HL-60 (cell line): ENCODE results near the gene MED29.

Experiments
- GABPA ChIP-seq: IDR thresholded peaks from 2 replicates; pipeline ENCODE4 v1.6.1; 2012; ENCODE audit warnings: low read depth
- POLR2AphosphoS5 ChIP-seq: IDR thresholded peaks from 2 replicates; pipeline ENCODE4 v1.6.1; 2012; ENCODE audit warnings: low read depth
- SPI1 ChIP-seq: IDR thresholded peaks from 2 replicates; pipeline ENCODE4 v1.6.1; 2012; ENCODE audit warnings: low read depth, mild to moderate bottlenecking, borderline replicate concordance
- TF ChIP-seq, protein P1 (sequence below): IDR thresholded peaks from 2 replicates; pipeline ENCODE4 v1.6.1; 2012; ENCODE audit warnings: low read depth; ENCODE audit not compliant: insufficient replicate concordance
- TF ChIP-seq, protein P2 (sequence below): IDR thresholded peaks from one replicate; pipeline ENCODE4 v1.5.1; 2011; ENCODE audit warnings: low read length, control low read depth, inconsistent platforms; ENCODE audit not compliant: insufficient read depth

DNA sequence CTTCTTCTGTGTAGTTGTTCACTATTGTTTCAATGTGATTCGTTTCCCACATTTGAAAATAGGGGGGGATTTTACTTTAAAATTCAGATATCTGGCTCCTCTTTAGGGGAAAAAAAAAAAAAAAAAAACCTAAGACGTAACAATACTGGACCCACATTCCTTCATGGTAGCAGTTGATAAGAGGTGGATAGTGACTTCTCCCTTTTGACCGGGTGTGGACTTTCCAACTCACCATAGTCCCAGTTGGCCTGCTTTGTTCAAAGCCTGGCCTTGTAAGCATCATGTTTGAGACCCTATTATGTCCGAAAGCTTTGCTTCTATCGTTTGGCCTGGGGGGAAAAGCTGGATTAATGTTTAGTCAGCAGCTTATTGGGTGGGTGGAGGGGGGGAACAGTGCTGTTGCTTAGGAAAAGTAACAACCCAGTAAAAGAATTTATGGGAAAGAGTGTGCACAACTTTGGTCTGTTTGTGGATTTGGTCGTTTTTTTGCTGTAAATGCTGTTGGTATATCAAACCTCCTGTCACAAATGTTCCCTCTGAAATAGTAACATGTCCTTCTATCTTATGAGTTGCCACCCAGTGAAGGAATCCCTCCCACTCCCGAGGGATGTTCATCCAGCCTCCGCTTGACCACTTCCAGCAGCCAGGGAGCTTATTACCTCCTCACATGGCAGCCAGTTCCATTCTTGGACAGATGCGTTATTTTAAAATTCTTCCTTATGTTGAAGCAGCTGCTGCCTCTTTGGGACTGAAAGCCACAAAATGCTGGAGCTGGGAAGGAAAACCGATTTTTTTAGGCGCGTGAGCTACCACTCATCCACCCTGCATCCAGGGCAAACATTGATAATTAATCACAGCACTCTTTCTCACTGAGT, 38.6 kb upstream of the MED29 start:
- no peak for TF ChIP-seq POLR2AphosphoS5
- TF ChIP-seq, protein P1, sequence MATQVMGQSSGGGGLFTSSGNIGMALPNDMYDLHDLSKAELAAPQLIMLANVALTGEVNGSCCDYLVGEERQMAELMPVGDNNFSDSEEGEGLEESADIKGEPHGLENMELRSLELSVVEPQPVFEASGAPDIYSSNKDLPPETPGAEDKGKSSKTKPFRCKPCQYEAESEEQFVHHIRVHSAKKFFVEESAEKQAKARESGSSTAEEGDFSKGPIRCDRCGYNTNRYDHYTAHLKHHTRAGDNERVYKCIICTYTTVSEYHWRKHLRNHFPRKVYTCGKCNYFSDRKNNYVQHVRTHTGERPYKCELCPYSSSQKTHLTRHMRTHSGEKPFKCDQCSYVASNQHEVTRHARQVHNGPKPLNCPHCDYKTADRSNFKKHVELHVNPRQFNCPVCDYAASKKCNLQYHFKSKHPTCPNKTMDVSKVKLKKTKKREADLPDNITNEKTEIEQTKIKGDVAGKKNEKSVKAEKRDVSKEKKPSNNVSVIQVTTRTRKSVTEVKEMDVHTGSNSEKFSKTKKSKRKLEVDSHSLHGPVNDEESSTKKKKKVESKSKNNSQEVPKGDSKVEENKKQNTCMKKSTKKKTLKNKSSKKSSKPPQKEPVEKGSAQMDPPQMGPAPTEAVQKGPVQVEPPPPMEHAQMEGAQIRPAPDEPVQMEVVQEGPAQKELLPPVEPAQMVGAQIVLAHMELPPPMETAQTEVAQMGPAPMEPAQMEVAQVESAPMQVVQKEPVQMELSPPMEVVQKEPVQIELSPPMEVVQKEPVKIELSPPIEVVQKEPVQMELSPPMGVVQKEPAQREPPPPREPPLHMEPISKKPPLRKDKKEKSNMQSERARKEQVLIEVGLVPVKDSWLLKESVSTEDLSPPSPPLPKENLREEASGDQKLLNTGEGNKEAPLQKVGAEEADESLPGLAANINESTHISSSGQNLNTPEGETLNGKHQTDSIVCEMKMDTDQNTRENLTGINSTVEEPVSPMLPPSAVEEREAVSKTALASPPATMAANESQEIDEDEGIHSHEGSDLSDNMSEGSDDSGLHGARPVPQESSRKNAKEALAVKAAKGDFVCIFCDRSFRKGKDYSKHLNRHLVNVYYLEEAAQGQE: no peak
- TF ChIP-seq, protein P2, sequence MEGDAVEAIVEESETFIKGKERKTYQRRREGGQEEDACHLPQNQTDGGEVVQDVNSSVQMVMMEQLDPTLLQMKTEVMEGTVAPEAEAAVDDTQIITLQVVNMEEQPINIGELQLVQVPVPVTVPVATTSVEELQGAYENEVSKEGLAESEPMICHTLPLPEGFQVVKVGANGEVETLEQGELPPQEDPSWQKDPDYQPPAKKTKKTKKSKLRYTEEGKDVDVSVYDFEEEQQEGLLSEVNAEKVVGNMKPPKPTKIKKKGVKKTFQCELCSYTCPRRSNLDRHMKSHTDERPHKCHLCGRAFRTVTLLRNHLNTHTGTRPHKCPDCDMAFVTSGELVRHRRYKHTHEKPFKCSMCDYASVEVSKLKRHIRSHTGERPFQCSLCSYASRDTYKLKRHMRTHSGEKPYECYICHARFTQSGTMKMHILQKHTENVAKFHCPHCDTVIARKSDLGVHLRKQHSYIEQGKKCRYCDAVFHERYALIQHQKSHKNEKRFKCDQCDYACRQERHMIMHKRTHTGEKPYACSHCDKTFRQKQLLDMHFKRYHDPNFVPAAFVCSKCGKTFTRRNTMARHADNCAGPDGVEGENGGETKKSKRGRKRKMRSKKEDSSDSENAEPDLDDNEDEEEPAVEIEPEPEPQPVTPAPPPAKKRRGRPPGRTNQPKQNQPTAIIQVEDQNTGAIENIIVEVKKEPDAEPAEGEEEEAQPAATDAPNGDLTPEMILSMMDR: no peak
- TF ChIP-seq GABPA: no peak
- TF ChIP-seq SPI1: no peak
